DMS 273 (cell line): ENCODE measurements around the gene DACT2.
A peak's percentile ranks its signal among the peaks of the same experiment; 100 is the strongest.

Source experiments
- DNase-seq: peaks from one replicate; lab custom pipeline; 2025; ENCODE audit not compliant: unreplicated experiment; lab: John Stamatoyannopoulos, UW

Gene DACT2

GRCh38 chr6:168352096-168352495 is 32.5 kb upstream of the DACT2 start:
- peak; percentile 90 for DNase-seq

- no peak for DNase-seq
Measured at GRCh38 chr6:168349718-168350210, 30.2 kb upstream of the DACT2 start.

GRCh38 chr6:168348186-168348585 is 28.6 kb upstream of the DACT2 start:
- no peak for DNase-seq

- DNase-seq, result no peak
Measured at GRCh38 chr6:168347615-168348014, 28.0 kb upstream of the DACT2 start.

- DNase-seq, result no peak
Measured at GRCh38 chr6:168347053-168347452, 27.5 kb upstream of the DACT2 start.

- DNase-seq, result no peak
Measured at GRCh38 chr6:168345896-168346754, 26.5 kb upstream of the DACT2 start.

- DNase-seq, result no peak
Measured at GRCh38 chr6:168345266-168345665, 25.7 kb upstream of the DACT2 start.

- DNase-seq, result no peak
Measured at GRCh38 chr6:168344338-168344737, 24.8 kb upstream of the DACT2 start.

GRCh38 chr6:168343239-168344150 is 23.9 kb upstream of the DACT2 start:
- no peak for DNase-seq

- no peak for DNase-seq
Measured at GRCh38 chr6:168342636-168343035, 23.1 kb upstream of the DACT2 start.

GRCh38 chr6:168341280-168341900 is 21.8 kb upstream of the DACT2 start:
- no peak for DNase-seq

GRCh38 chr6:168340819-168341218 is 21.2 kb upstream of the DACT2 start:
- DNase-seq, result no peak

- no peak for DNase-seq
Measured at GRCh38 chr6:168338777-168339176, 19.2 kb upstream of the DACT2 start.

GRCh38 chr6:168336967-168337366 is 17.4 kb upstream of the DACT2 start:
- no peak for DNase-seq

GRCh38 chr6:168333989-168334388 is 14.4 kb upstream of the DACT2 start:
- no peak for DNase-seq

- DNase-seq, result no peak
Measured at GRCh38 chr6:168333491-168333890, 13.9 kb upstream of the DACT2 start.

GRCh38 chr6:168333039-168333438 is 13.5 kb upstream of the DACT2 start:
- peak; percentile 40 for DNase-seq

GRCh38 chr6:168332020-168332419 is 12.4 kb upstream of the DACT2 start:
- DNase-seq, result no peak

GRCh38 chr6:168331058-168331457 is 11.5 kb upstream of the DACT2 start:
- DNase-seq, result no peak

- DNase-seq, result no peak
Measured at GRCh38 chr6:168330403-168330802, 10.8 kb upstream of the DACT2 start.

- no peak for DNase-seq
Measured at GRCh38 chr6:168328086-168328485, 8.5 kb upstream of the DACT2 start.
